Aorta (tissue), 5 donors: Measurements from ENCODE around the gene FHIT. TPM values are rescaled to one million over a fixed set of nuclear protein-coding genes. Genes with fewer than 3 reads are reported as not detected.

Experiments used
- ATAC-seq: fragments of 200-7000 bp; cut with Tn5 transposase; one replicate; pipeline ENCODE4 v1.9.1; 2022; ENCODE audit warnings: moderate library complexity; ENCODE audit not compliant: low FRiP score
- DNase-seq, 2 donors: peaks; one replicate each; pipeline ENCODE4 v3.0.0-alpha.2; 2020
- H3K27ac ChIP-seq, 2 donors: one replicate each; pipeline ENCODE4 v1.5.1; 2013; ENCODE audit warnings: low read length in 2 of 2, mild to moderate bottlenecking in 2 of 2, moderate library complexity in 2 of 2, control low read depth in 1 of 2, inconsistent platforms in 1 of 2, low read depth in 1 of 2
- H3K27me3 ChIP-seq, 2 donors: one replicate each; pipeline ENCODE4 v1.6.1; 2013; ENCODE audit warnings: control low read depth in 1 of 2, low read length in 1 of 2, mild to moderate bottlenecking in 1 of 2, moderate library complexity in 1 of 2; ENCODE audit not compliant: insufficient read depth in 2 of 2, control insufficient read depth in 1 of 2
- H3K36me3 ChIP-seq, 2 donors: one replicate each; pipeline ENCODE4 v1.6.1; 2013; ENCODE audit warnings: control low read depth in 1 of 2, low read length in 1 of 2, mild to moderate bottlenecking in 1 of 2; ENCODE audit not compliant: insufficient read depth in 2 of 2, control insufficient read depth in 1 of 2
- H3K4me1 ChIP-seq, 2 donors: one replicate each; pipeline ENCODE4 v1.6.1; 2013; ENCODE audit warnings: low read length in 2 of 2, control low read depth in 1 of 2, mild to moderate bottlenecking in 1 of 2, moderate library complexity in 1 of 2; ENCODE audit not compliant: insufficient read depth in 2 of 2, control insufficient read depth in 1 of 2
- H3K4me3 ChIP-seq, 2 donors: one replicate each; pipeline ENCODE4 v1.5.1; 2013; ENCODE audit warnings: low read length in 2 of 2, control low read depth in 1 of 2, mild to moderate bottlenecking in 1 of 2
- H3K9me3 ChIP-seq: one replicate; pipeline ENCODE4 v1.6.1; 2013; ENCODE audit warnings: mild to moderate bottlenecking, low read length; ENCODE audit not compliant: control insufficient read depth
- WGBS, 2 donors: extraction: QIAGEN DNeasy Blood & Tissue Kit; methylation state at CpG; one replicate each; pipeline ENCODE4 v1.1.7; 2013; 5-methylcytosine and 5-hydroxymethylcytosine counted together
- intact Hi-C, 2 donors: fragments of 100-400 bp; cut with DNase I; formaldehyde crosslinking; loops; one replicate each; pipeline versions ENCODE4 v1.14.2 to v1.15.0; 2022
- polyA plus RNA-seq, 2 donors: library from polyadenylated mRNA; stranded (reverse); fragments of 200-250 nt; gene quantifications; one replicate each; pipeline ENCODE4 v1.2.3, GENCODE V29; 2013
- total RNA-seq, 2 donors: library from RNA; stranded (reverse); fragmentation: NEBNext Ultra II Directional; extraction: Animal tissue kit (Norgen Biotek cat#: 25700); gene quantifications; one replicate each; pipeline ENCODE4 v1.2.1, GENCODE V29; 2021
- donor health status: healthy with polysubstance abuse.
- donor health status: Bipolar disorder and iron deficiency.
- donor health status: DM: no; HTN: no; CAD: no.
- donor health status: DM: no; HTN: no; CAD: no.
- donor health status: DM: yes; HTN: yes; CAD: no.

FHIT gene
- total and polyA plus RNA-seq, 4 donors, result 1.1 to 9.2 (median 3.0) TPM

DNA sequence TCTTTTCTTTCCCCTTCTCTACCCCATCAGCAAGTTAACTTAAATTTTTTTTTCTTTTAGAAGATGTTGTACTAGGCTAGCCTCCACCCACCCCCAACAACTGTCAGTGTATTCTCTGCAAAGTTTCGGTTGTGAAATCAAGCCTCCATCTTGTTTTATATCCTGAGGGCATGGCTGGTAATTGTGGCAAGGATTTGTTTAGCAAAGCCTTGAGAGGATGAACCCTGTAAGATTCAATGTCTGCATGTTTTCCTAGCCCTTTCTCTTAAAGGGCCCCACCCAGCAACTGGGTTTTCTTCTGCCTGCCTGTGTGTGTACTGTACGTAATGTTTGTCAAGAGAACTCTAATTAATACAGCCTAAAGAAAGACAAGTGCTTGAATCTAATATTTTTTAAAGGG is 475.3 kb downstream of the FHIT start:
- peaks cover 2% of the 10 kb centered on the region for H3K9me3 ChIP-seq
- no peaks in the 10 kb centered on the region for H3K36me3 ChIP-seq
- no peak overlapping the region for H3K4me3 ChIP-seq
- H3K27ac ChIP-seq, result no peak overlapping the region
- DNase-seq (no peak), ATAC-seq (no peak)
- intact Hi-C loops, result no loop called here
- H3K4me1 ChIP-seq, result no peaks in the 10 kb centered on the region
- 96 to 100% methylated on average over 2 of the region's 2 CpGs for WGBS, 2 donors
- no peaks in the 10 kb centered on the region for H3K27me3 ChIP-seq

DNA sequence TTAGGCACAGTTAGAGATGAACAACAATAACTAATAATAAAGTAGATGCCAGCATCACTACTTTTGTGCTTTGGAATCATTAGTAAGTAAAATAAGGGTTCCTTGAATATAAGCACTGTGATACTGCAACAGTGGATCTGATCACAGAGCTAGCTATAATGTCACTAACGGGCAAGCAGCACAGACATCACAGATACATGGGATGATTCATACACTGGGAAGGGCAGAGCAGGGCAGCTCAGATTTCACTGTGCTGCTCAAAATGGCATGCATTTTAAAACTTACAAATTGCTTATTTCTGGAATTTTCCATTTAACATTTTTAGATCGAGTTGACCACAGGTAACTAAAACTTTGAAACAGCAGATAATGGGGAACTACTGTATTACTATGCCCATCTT is 476.6 kb downstream of the FHIT start:
- Histone ChIP-seq H3K36me3 (no peaks in the 10 kb centered on the region), H3K27me3 (no peaks in the 10 kb centered on the region), H3K4me3 (no peak overlapping the region), H3K9me3 (peaks cover 2% of the 10 kb centered on the region), H3K27ac (no peak overlapping the region), H3K4me1 (no peaks in the 10 kb centered on the region)
- DNase-seq, result no peak
- intact Hi-C loops, result no loop called here
- 93 to 94% methylated on average over 2 of the region's 2 CpGs for whole genome bisulfite sequencing, 2 donors
- no peak for ATAC-seq

DNA sequence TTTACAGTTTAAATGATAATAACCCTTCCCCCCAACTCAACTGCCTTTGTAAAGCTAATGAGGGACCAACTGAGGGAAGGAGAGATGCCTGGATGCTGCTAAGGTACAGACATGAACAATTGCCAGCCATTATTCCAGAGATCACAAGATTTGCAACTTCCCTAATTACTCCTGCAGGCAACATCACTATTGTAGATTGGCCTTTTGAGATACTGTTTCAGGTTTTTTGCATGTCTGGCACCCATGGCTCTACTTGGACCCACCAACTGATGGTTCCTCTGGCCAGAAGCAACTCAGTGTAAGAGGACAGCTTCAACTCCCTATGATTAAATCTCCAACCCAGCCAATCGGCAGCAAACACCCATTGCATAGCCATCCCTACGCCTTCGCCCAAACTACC is 478.7 kb downstream of the FHIT start:
- no peaks in the 10 kb centered on the region for H3K4me1 ChIP-seq
- H3K9me3 ChIP-seq, result peaks cover 2% of the 10 kb centered on the region
- H3K27me3 ChIP-seq, result no peaks in the 10 kb centered on the region
- WGBS, 2 donors, result 95 to 96% methylated on average over 3 of the region's 3 CpGs
- H3K4me3 ChIP-seq, result no peak overlapping the region
- H3K27ac ChIP-seq, result no peak overlapping the region
- intact Hi-C loops, result no loop called here
- ATAC-seq (no peak), DNase-seq (no peak)
- no peaks in the 10 kb centered on the region for H3K36me3 ChIP-seq

DNA sequence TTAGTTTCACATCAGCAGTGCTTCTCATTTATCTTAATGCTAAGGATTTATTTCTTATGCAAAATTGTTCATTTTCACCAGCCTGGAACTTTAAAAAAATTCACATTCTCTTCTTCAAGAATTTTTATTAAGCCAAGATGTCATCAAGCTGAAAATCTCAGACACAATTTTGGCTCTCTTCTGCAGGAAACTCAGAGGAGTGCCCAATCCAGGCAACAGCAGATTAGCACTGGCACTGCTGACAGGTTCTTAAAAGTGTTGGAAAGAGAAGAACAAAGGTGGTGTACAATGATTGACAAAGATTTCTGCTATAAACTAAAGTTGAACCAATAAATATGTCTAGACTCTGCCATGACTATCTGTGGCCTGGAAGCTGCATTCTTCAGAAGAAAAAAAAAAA is 479.5 kb downstream of the FHIT start:
- intact Hi-C loops, result no loop called here
- no peak overlapping the region for H3K4me3 ChIP-seq
- no peaks in the 10 kb centered on the region for H3K4me1 ChIP-seq
- H3K36me3 ChIP-seq, result no peaks in the 10 kb centered on the region
- peaks cover 2% of the 10 kb centered on the region for H3K9me3 ChIP-seq
- no peak for DNase-seq
- no peak overlapping the region for H3K27ac ChIP-seq
- ATAC-seq, result no peak
- no peaks in the 10 kb centered on the region for H3K27me3 ChIP-seq

DNA sequence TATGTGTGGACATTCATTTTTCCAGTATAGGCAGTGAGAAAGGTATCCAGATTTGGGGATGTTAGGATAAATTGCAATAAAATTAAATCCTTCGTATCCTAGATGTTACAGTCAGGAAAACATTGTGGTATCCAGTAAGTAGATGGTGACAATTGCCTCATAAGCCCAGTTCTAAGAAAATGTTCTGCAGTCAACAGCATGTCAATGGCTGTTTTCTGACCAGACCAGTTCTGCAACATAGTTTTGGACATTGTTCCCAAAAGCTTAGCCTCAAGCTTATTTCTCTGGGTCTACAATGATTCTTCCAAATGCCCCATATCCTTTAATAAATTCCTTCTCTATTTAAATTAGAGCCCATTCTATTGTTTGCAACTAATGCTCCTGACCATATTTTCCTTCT is 480.7 kb downstream of the FHIT start:
- intact Hi-C loops, result no loop called here
- peaks cover 2% of the 10 kb centered on the region for H3K9me3 ChIP-seq
- no peak for ATAC-seq
- H3K27ac ChIP-seq, result no peak overlapping the region
- DNase-seq, result no peak
- H3K27me3 ChIP-seq, result no peaks in the 10 kb centered on the region
- H3K36me3 ChIP-seq, result no peaks in the 10 kb centered on the region
- H3K4me1 ChIP-seq, result no peaks in the 10 kb centered on the region
- no peak overlapping the region for H3K4me3 ChIP-seq
- WGBS, 2 donors, result 75 to 92% methylated on average over 1 of the region's 1 CpG

DNA sequence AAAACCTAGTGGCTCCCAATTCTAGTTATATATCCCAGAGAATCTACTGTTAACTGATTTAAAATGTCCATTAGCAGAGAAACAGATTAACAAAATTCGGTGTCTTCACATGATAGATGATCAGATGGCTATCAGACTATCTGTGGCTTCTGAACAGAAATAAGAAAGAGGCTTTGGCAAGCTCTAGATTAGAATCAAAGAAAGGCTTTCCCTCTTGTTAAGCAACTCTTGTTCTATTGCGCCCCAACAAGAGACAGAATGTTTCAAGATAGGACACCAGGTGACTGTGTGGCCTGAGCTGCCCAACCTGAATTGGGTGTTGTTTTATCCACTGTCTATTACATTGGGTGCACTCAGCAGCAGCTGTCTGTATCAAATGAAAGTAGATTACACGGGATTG is 483.7 kb downstream of the FHIT start:
- no peak overlapping the region for H3K27ac ChIP-seq
- no peak overlapping the region for H3K4me3 ChIP-seq
- DNase-seq, result no peak
- ATAC-seq, result no peak
- no peaks in the 10 kb centered on the region for H3K36me3 ChIP-seq
- no peaks in the 10 kb centered on the region for H3K9me3 ChIP-seq
- intact Hi-C loops, result no loop called here
- WGBS, 2 donors, result 63 to 83% methylated on average over 3 of the region's 3 CpGs
- H3K27me3 ChIP-seq, result no peaks in the 10 kb centered on the region
- H3K4me1 ChIP-seq, result no peaks in the 10 kb centered on the region

DNA sequence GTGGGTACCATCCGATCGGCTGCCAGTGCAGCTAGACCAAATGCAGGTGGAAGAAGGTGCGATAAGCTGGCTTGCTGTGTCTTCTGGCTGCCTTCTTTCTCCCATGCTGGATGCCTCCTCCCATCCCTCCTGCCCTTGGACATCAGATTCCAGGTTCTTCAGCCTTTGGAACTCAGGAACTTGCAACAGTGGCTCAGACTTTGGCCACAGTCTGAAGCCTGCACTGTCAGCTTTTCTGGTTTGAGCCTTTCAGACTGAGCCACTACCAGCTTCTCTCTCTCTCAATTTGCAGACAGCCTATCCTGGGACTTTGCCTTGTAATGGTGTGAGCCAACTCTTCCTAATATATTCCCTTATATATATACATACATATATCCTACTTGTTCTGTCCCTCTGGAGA is 485.5 kb downstream of the FHIT start:
- no peaks in the 10 kb centered on the region for H3K4me1 ChIP-seq
- no peaks in the 10 kb centered on the region for H3K36me3 ChIP-seq
- H3K9me3 ChIP-seq, result no peaks in the 10 kb centered on the region
- ATAC-seq (no peak), DNase-seq (no peak)
- WGBS, 2 donors, result 90 to 96% methylated on average over 3 of the region's 3 CpGs
- H3K27ac ChIP-seq, result no peak overlapping the region
- intact Hi-C loops, result no loop called here
- no peaks in the 10 kb centered on the region for H3K27me3 ChIP-seq
- no peak overlapping the region for H3K4me3 ChIP-seq

DNA sequence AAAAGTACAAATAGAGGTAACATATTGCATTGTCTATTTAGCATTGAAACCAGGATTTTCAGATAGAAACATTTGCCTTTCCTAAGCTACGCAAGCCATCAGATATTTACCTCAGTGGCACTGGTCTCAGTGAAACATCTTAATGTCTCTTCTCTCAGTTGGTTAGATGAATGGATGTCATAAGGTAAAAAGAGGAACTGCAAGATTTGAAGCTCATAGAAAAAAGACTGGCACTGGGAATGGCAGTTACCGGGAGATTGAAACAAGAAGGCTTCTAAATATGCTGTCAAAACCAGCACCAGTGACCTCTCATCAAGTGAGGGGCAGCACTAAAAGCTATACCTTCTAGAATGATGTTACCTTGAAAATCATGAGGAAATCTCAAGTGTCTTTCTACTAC is 486.4 kb downstream of the FHIT start:
- WGBS, 2 donors, result 95 to 98% methylated on average over 2 of the region's 2 CpGs
- no peaks in the 10 kb centered on the region for H3K4me1 ChIP-seq
- ATAC-seq, result no peak
- no peaks in the 10 kb centered on the region for H3K36me3 ChIP-seq
- no peak overlapping the region for H3K4me3 ChIP-seq
- H3K27ac ChIP-seq, result no peak overlapping the region
- no peak for DNase-seq
- intact Hi-C loops, result no loop called here
- H3K27me3 ChIP-seq, result no peaks in the 10 kb centered on the region
- no peaks in the 10 kb centered on the region for H3K9me3 ChIP-seq

DNA sequence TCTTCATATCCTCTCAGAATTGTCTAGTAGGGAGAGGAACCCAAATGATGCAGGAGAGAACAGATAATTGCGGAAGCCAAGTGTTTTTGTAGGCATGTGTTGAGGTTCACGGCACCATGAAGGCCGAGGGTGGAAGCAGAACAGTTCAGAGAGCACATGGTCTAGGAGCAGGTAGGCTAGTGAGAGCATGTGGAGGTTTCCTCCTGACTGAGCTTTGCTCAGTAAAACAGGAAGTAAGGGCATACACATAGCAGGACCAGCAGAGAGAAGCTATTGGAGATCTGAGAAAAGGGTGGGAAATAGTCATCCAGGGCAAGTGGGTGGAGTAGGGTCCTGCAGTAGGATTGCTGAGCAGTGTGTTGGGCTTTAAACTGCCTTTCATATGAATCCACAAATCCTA is 491.1 kb downstream of the FHIT start:
- Histone ChIP-seq H3K36me3 (no peaks in the 10 kb centered on the region), H3K9me3 (no peaks in the 10 kb centered on the region), H3K4me1 (no peaks in the 10 kb centered on the region), H3K27me3 (no peaks in the 10 kb centered on the region), H3K4me3 (no peak overlapping the region), H3K27ac (no peak overlapping the region)
- no peak for ATAC-seq
- WGBS, 2 donors, result 94 to 97% methylated on average over 3 of the region's 3 CpGs
- DNase-seq, result no peak
- intact Hi-C loops, result no loop called here
